HG02798 (cell line): Measurements from ENCODE around the gene RBMS3.
"Not testable (repeated sequence)": the region's sequence is repeated elsewhere in the genome, so short reads cannot be mapped to it uniquely, and the experiment has no call there.

Experiments used
- ATAC-seq: cut with Tn5 transposase; IDR thresholded peaks from one replicate; pipeline ENCODE4 v1.9.1; 2021; ENCODE audit warnings: mild to moderate bottlenecking; ENCODE audit not compliant: unreplicated experiment, poor library complexity

The RBMS3 gene

GRCh38 chr3:29379097-29379496 lies 98.2 kb downstream of the RBMS3 start:
- no peak for ATAC-seq

- ATAC-seq = no peak
Measured at GRCh38 chr3:29381595-29381994, 100.7 kb downstream of the RBMS3 start.

- no peak for ATAC-seq
Measured at GRCh38 chr3:29382409-29382808, 101.5 kb downstream of the RBMS3 start.

GRCh38 chr3:29382845-29383244 lies 102.0 kb downstream of the RBMS3 start:
- ATAC-seq = no peak

GRCh38 chr3:29384640-29385039 lies 103.8 kb downstream of the RBMS3 start:
- no peak for ATAC-seq

- no peak for ATAC-seq
Measured at GRCh38 chr3:29385046-29385830, 104.4 kb downstream of the RBMS3 start.

- no peak for ATAC-seq
Measured at GRCh38 chr3:29389362-29389761, 108.5 kb downstream of the RBMS3 start.

GRCh38 chr3:29392625-29393388 lies 111.9 kb downstream of the RBMS3 start:
- ATAC-seq = no peak

- not testable (repeated sequence) for ATAC-seq
Measured at GRCh38 chr3:29393946-29394345, 113.1 kb downstream of the RBMS3 start.

- no peak for ATAC-seq
Measured at GRCh38 chr3:29397406-29397805, 116.5 kb downstream of the RBMS3 start.

- no peak for ATAC-seq
Measured at GRCh38 chr3:29398787-29399186, 117.9 kb downstream of the RBMS3 start.

- no peak for ATAC-seq
Measured at GRCh38 chr3:29406291-29406832, 125.5 kb downstream of the RBMS3 start.

GRCh38 chr3:29408676-29409075 lies 127.8 kb downstream of the RBMS3 start:
- ATAC-seq = no peak

- no peak for ATAC-seq
Measured at GRCh38 chr3:29409409-29409808, 128.5 kb downstream of the RBMS3 start.

- ATAC-seq = peak; percentile 43
Measured at GRCh38 chr3:29410220-29410619, 129.3 kb downstream of the RBMS3 start.

- ATAC-seq = no peak
Measured at GRCh38 chr3:29410660-29411405, 130.0 kb downstream of the RBMS3 start.

- ATAC-seq = peak; percentile 41
Measured at GRCh38 chr3:29412110-29412509, 131.2 kb downstream of the RBMS3 start.

- ATAC-seq = no peak
Measured at GRCh38 chr3:29414468-29415224, 133.8 kb downstream of the RBMS3 start.

GRCh38 chr3:29415482-29416223 lies 134.8 kb downstream of the RBMS3 start:
- ATAC-seq = no peak
